Mucosa of rectum (tissue), 2 donors: ENCODE data around the gene USH2A.

Experiments used
- H3K27ac ChIP-seq, 2 donors: one replicate each; pipeline ENCODE4 v1.7.0; 2013; ENCODE audit warnings: inconsistent platforms in 2 of 2, low read depth in 2 of 2, low read length in 2 of 2
- H3K27me3 ChIP-seq, 2 donors: one replicate each; pipeline ENCODE4 v1.7.0; 2013; ENCODE audit warnings: low read length in 2 of 2; ENCODE audit not compliant: control insufficient read depth in 2 of 2, insufficient read depth in 2 of 2
- H3K36me3 ChIP-seq, 2 donors: one replicate each; pipeline ENCODE4 v1.7.0; 2013; ENCODE audit warnings: low read length in 2 of 2; ENCODE audit not compliant: control insufficient read depth in 2 of 2, insufficient read depth in 2 of 2
- H3K4me1 ChIP-seq, 2 donors: one replicate each; pipeline ENCODE4 v1.7.0; 2013; ENCODE audit warnings: low read length in 2 of 2, mild to moderate bottlenecking in 1 of 2; ENCODE audit not compliant: control insufficient read depth in 2 of 2, insufficient read depth in 2 of 2
- H3K4me3 ChIP-seq, 2 donors: one replicate each; pipeline ENCODE4 v1.7.0; 2013; ENCODE audit warnings: low read length in 2 of 2
- H3K9ac ChIP-seq, 2 donors: one replicate each; pipeline ENCODE4 v1.7.0; 2013; ENCODE audit warnings: low read length in 2 of 2, low read depth in 1 of 2, mild to moderate bottlenecking in 1 of 2
- H3K9me3 ChIP-seq, 2 donors: one replicate each; pipeline ENCODE4 v1.7.0; 2013; ENCODE audit warnings: low read length in 2 of 2; ENCODE audit not compliant: control insufficient read depth in 2 of 2
- donor health status: healthy.
- donor health status: Normal muscosa, but diverticular disease.

The USH2A gene

GRCh38 chr1:216114180-216114579 lies 309.1 kb downstream of the USH2A start:
- no peaks in the 10 kb centered on the region for H3K4me1 ChIP-seq
- no peaks in the 10 kb centered on the region for H3K27me3 ChIP-seq
- H3K4me3 ChIP-seq, result no peak overlapping the region
- H3K9me3 ChIP-seq, result no peaks in the 10 kb centered on the region
- no peak overlapping the region for H3K9ac ChIP-seq
- H3K36me3 ChIP-seq, result no peaks in the 10 kb centered on the region
- no peak overlapping the region for H3K27ac ChIP-seq

GRCh38 chr1:216113181-216113580 lies 310.1 kb downstream of the USH2A start:
- Histone ChIP-seq H3K4me3 (no peak overlapping the region), H3K4me1 (no peaks in the 10 kb centered on the region)

GRCh38 chr1:216111842-216112241 lies 311.4 kb downstream of the USH2A start:
- Histone ChIP-seq H3K4me3 (no peak overlapping the region), H3K9me3 (no peaks in the 10 kb centered on the region), H3K27me3 (no peaks in the 10 kb centered on the region), H3K4me1 (no peaks in the 10 kb centered on the region), H3K27ac (no peak overlapping the region), H3K36me3 (no peaks in the 10 kb centered on the region), H3K9ac (no peak overlapping the region)

More at GRCh38 chr1:216113181-216113580, 310.1 kb downstream of the USH2A start:
- no peaks in the 10 kb centered on the region for H3K36me3 ChIP-seq
- no peaks in the 10 kb centered on the region for H3K27me3 ChIP-seq
- H3K9ac ChIP-seq, result no peak overlapping the region
- H3K9me3 ChIP-seq, result no peaks in the 10 kb centered on the region
- H3K27ac ChIP-seq, result no peak overlapping the region

- no peak overlapping the region for H3K27ac ChIP-seq
- H3K36me3 ChIP-seq, result no peaks in the 10 kb centered on the region
- no peak overlapping the region for H3K9ac ChIP-seq
- no peaks in the 10 kb centered on the region for H3K4me1 ChIP-seq
- no peaks in the 10 kb centered on the region for H3K9me3 ChIP-seq
- H3K4me3 ChIP-seq, result no peak overlapping the region
- H3K27me3 ChIP-seq, result no peaks in the 10 kb centered on the region
Measured at GRCh38 chr1:216095400-216095799, 327.8 kb downstream of the USH2A start.

- no peak overlapping the region for H3K9ac ChIP-seq
- H3K27me3 ChIP-seq, result no peaks in the 10 kb centered on the region
- no peak overlapping the region for H3K4me3 ChIP-seq
- no peak overlapping the region for H3K27ac ChIP-seq
- no peaks in the 10 kb centered on the region for H3K4me1 ChIP-seq
- no peaks in the 10 kb centered on the region for H3K36me3 ChIP-seq
- no peaks in the 10 kb centered on the region for H3K9me3 ChIP-seq
Measured at GRCh38 chr1:216090556-216090955, 332.7 kb downstream of the USH2A start.

GRCh38 chr1:216086678-216087077 lies 336.6 kb downstream of the USH2A start:
- H3K9ac ChIP-seq, result no peak overlapping the region
- H3K27ac ChIP-seq, result no peak overlapping the region
- H3K4me1 ChIP-seq, result no peaks in the 10 kb centered on the region
- H3K4me3 ChIP-seq, result no peak overlapping the region
- H3K27me3 ChIP-seq, result no peaks in the 10 kb centered on the region
- H3K9me3 ChIP-seq, result no peaks in the 10 kb centered on the region
- H3K36me3 ChIP-seq, result no peaks in the 10 kb centered on the region

- Histone ChIP-seq H3K36me3 (no peaks in the 10 kb centered on the region), H3K9me3 (no peaks in the 10 kb centered on the region), H3K4me1 (no peaks in the 10 kb centered on the region), H3K27me3 (no peaks in the 10 kb centered on the region), H3K4me3 (no peak overlapping the region), H3K9ac (no peak overlapping the region), H3K27ac (no peak overlapping the region)
Measured at GRCh38 chr1:216081445-216081844, 341.8 kb downstream of the USH2A start.

- no peak overlapping the region for H3K4me3 ChIP-seq
- H3K9me3 ChIP-seq, result no peaks in the 10 kb centered on the region
- no peaks in the 10 kb centered on the region for H3K4me1 ChIP-seq
- no peaks in the 10 kb centered on the region for H3K36me3 ChIP-seq
- no peaks in the 10 kb centered on the region for H3K27me3 ChIP-seq
- no peak overlapping the region for H3K27ac ChIP-seq
- H3K9ac ChIP-seq, result no peak overlapping the region
Measured at GRCh38 chr1:216076751-216077150, 346.5 kb downstream of the USH2A start.

- Histone ChIP-seq H3K4me1 (no peaks in the 10 kb centered on the region), H3K27ac (no peak overlapping the region), H3K27me3 (no peaks in the 10 kb centered on the region), H3K9me3 (no peaks in the 10 kb centered on the region), H3K9ac (no peak overlapping the region), H3K36me3 (no peaks in the 10 kb centered on the region), H3K4me3 (no peak overlapping the region)
Measured at GRCh38 chr1:216075339-216075738, 347.9 kb downstream of the USH2A start.

- Histone ChIP-seq H3K9me3 (no peaks in the 10 kb centered on the region), H3K27ac (no peak overlapping the region), H3K36me3 (no peaks in the 10 kb centered on the region), H3K27me3 (no peaks in the 10 kb centered on the region), H3K9ac (no peak overlapping the region), H3K4me1 (no peaks in the 10 kb centered on the region), H3K4me3 (no peak overlapping the region)
Measured at GRCh38 chr1:216073793-216074595, 349.3 kb downstream of the USH2A start.
